Lower lobe of right lung (tissue), 2 donors: ENCODE data around the gene GSTT4. TPM values are rescaled to one million over a fixed set of nuclear protein-coding genes. Genes with fewer than 3 reads are reported as not detected.
"Not testable (repeated sequence)": the region's sequence is repeated elsewhere in the genome, so short reads cannot be mapped to it uniquely, and the experiment has no call there.

Source experiments
- ATAC-seq, 2 donors: fragments of 200-7000 bp; cut with Tn5 transposase; one replicate each; pipeline ENCODE4 v1.9.1; 2020 to 2022; ENCODE audit warnings: mild to moderate bottlenecking in 2 of 2, moderate library complexity in 2 of 2
- DNase-seq: peaks from one replicate; pipeline ENCODE4 v3.0.0-alpha.2; 2020
- H3K27ac ChIP-seq: fragments of 200-600 bp; one replicate; pipeline ENCODE4 v1.8.0; 2022
- H3K27me3 ChIP-seq: fragments of 200-600 bp; one replicate; pipeline ENCODE4 v1.8.0; 2022; ENCODE audit warnings: low read depth
- H3K36me3 ChIP-seq: fragments of 200-600 bp; one replicate; pipeline ENCODE4 v1.8.0; 2022; ENCODE audit warnings: mild to moderate bottlenecking
- H3K4me1 ChIP-seq: fragments of 200-600 bp; one replicate; pipeline ENCODE4 v1.8.0; 2022
- H3K4me3 ChIP-seq: fragments of 200-600 bp; one replicate; pipeline ENCODE4 v1.8.0; 2022; ENCODE audit warnings: mild to moderate bottlenecking
- H3K9me3 ChIP-seq: fragments of 200-600 bp; one replicate; pipeline ENCODE4 v1.8.0; 2022
- CTCF ChIP-seq: fragments of 200-600 bp; IDR thresholded peaks from one replicate; pipeline ENCODE4 v1.8.0; 2022; ENCODE audit warnings: antibody characterized with exemption, mild to moderate bottlenecking
- intact Hi-C: fragments of 100-400 bp; cut with DNase I; formaldehyde crosslinking; loops from one replicate; pipeline ENCODE4 v1.11.0; 2022
- total RNA-seq: library from RNA; stranded (reverse); fragmentation: NEBNext Ultra II Directional; extraction: Animal tissue kit (Norgen Biotek cat#: 25700); gene quantifications from one replicate; pipeline ENCODE4 v1.2.1, GENCODE V29; 2021
- donor health status: DM: no; HTN: yes; CAD: no; lungs with severe emphysema.

Gene GSTT4
- total RNA-seq, 1 donor from 2014 or later = not detected

GRCh38 chr22:24049978-24050377 is 44.7 kb upstream of the GSTT4 start:
- no peak for TF ChIP-seq CTCF
- Histone ChIP-seq H3K9me3 (no peaks in the 10 kb centered on the region), H3K36me3 (peaks cover 88% of the 10 kb centered on the region), H3K4me1 (no peaks in the 10 kb centered on the region), H3K27ac (no peak overlapping the region), H3K27me3 (no peaks in the 10 kb centered on the region), H3K4me3 (no peak overlapping the region)
- no peak for ATAC-seq
- intact Hi-C loops = no loop called here
- DNase-seq = no peak

GRCh38 chr22:24049211-24049610 is 44.0 kb upstream of the GSTT4 start:
- H3K4me3 ChIP-seq = no peak overlapping the region
- no peak for TF ChIP-seq CTCF
- no peaks in the 10 kb centered on the region for H3K27me3 ChIP-seq
- DNase-seq (no peak), ATAC-seq (no peak)
- intact Hi-C loops = no loop called here
- H3K4me1 ChIP-seq = no peaks in the 10 kb centered on the region
- no peak overlapping the region for H3K27ac ChIP-seq
- peaks cover 87% of the 10 kb centered on the region for H3K36me3 ChIP-seq
- no peaks in the 10 kb centered on the region for H3K9me3 ChIP-seq

- no peaks in the 10 kb centered on the region for H3K27me3 ChIP-seq
- no peak overlapping the region for H3K4me3 ChIP-seq
- TF ChIP-seq CTCF = no peak
- intact Hi-C loops = no loop called here
- H3K27ac ChIP-seq = no peak overlapping the region
- ATAC-seq = no peak
- H3K9me3 ChIP-seq = no peaks in the 10 kb centered on the region
- H3K36me3 ChIP-seq = peaks cover 94% of the 10 kb centered on the region
- no peak for DNase-seq
- no peaks in the 10 kb centered on the region for H3K4me1 ChIP-seq
Observed at GRCh38 chr22:24046024-24046423, 40.8 kb upstream of the GSTT4 start.

- H3K4me1 ChIP-seq = no peaks in the 10 kb centered on the region
- DNase-seq (peak; percentile 61), ATAC-seq (peak; percentile 60 to 68)
- TF ChIP-seq CTCF = no peak
- no peaks in the 10 kb centered on the region for H3K9me3 ChIP-seq
- peaks cover 92% of the 10 kb centered on the region for H3K36me3 ChIP-seq
- H3K27ac ChIP-seq = no peak overlapping the region
- intact Hi-C loops = no loop called here
- H3K4me3 ChIP-seq = no peak overlapping the region
- no peaks in the 10 kb centered on the region for H3K27me3 ChIP-seq
Observed at GRCh38 chr22:24043958-24044357, 38.7 kb upstream of the GSTT4 start.

GRCh38 chr22:24043465-24043864 is 38.2 kb upstream of the GSTT4 start:
- H3K9me3 ChIP-seq, intact Hi-C loops, DNase-seq, ATAC-seq, H3K27ac ChIP-seq, H3K4me1 ChIP-seq, H3K4me3 ChIP-seq, H3K27me3 ChIP-seq: not testable (repeated sequence)
- H3K36me3 ChIP-seq = peaks cover 92% of the 10 kb centered on the region

- Histone ChIP-seq H3K9me3 (no peaks in the 10 kb centered on the region), H3K27me3 (no peaks in the 10 kb centered on the region), H3K36me3 (peaks cover 93% of the 10 kb centered on the region), H3K4me3 (no peak overlapping the region), H3K27ac (no peak overlapping the region), H3K4me1 (no peaks in the 10 kb centered on the region)
- ATAC-seq (no peak), DNase-seq (no peak)
- intact Hi-C loops = no loop called here
- TF ChIP-seq CTCF = no peak
Observed at GRCh38 chr22:24040946-24041345, 35.7 kb upstream of the GSTT4 start.
